ENCODE measurements around the gene TNFRSF18. TPM values are rescaled to one million over a fixed set of nuclear protein-coding genes. Genes with fewer than 3 reads are reported as not detected.
"Not testable (repeated sequence)": the region's sequence is repeated elsewhere in the genome, so short reads cannot be mapped to it uniquely, and the experiment has no call there.

The TNFRSF18 gene
- polyA plus RNA-seq, 1 experiment = 0.40 TPM

DNA sequence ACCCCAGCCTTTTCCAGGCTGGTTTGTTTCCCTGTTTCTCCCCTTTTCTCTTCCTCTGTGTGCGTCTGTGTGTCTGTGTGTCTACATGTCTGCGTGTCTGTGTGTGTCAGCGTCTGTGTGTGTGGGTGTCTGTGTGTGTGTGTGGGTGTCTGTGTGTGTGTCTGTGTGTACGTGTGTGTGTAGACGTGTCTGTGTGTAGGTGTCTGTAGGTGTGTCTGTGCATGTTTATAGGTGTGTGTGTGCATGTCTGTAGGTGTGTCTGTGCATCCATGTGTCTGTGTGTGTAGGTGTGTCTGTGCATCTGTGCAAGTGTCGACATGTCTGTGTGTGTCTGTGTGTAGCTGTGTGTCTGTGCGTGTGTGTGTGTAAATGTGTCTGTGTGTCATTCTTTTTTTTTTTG is 29.5 kb downstream of the TNFRSF18 start:
- ChIA-PET CTCF (no interaction called here), POLR2A (no interaction called here)
- Histone ChIP-seq H3K36me3 (ENCODE audit: control insufficient read depth, insufficient read depth, low read length) (no peaks in the 10 kb centered on the region), H3K4me3 (ENCODE audit: low read depth, low read length) (no peak overlapping the region), H3K27me3 (ENCODE audit: control insufficient read depth, insufficient read depth, low read length) (peaks cover 19% of the 10 kb centered on the region)
- TF ChIP-seq, protein P1, sequence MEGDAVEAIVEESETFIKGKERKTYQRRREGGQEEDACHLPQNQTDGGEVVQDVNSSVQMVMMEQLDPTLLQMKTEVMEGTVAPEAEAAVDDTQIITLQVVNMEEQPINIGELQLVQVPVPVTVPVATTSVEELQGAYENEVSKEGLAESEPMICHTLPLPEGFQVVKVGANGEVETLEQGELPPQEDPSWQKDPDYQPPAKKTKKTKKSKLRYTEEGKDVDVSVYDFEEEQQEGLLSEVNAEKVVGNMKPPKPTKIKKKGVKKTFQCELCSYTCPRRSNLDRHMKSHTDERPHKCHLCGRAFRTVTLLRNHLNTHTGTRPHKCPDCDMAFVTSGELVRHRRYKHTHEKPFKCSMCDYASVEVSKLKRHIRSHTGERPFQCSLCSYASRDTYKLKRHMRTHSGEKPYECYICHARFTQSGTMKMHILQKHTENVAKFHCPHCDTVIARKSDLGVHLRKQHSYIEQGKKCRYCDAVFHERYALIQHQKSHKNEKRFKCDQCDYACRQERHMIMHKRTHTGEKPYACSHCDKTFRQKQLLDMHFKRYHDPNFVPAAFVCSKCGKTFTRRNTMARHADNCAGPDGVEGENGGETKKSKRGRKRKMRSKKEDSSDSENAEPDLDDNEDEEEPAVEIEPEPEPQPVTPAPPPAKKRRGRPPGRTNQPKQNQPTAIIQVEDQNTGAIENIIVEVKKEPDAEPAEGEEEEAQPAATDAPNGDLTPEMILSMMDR (IDR thresholded peaks at IDR 0.05; ENCODE audit: insufficient read depth, low read depth, low read length) = no peak
- DNase-seq (ENCODE audit: low read depth) = no peak

DNA sequence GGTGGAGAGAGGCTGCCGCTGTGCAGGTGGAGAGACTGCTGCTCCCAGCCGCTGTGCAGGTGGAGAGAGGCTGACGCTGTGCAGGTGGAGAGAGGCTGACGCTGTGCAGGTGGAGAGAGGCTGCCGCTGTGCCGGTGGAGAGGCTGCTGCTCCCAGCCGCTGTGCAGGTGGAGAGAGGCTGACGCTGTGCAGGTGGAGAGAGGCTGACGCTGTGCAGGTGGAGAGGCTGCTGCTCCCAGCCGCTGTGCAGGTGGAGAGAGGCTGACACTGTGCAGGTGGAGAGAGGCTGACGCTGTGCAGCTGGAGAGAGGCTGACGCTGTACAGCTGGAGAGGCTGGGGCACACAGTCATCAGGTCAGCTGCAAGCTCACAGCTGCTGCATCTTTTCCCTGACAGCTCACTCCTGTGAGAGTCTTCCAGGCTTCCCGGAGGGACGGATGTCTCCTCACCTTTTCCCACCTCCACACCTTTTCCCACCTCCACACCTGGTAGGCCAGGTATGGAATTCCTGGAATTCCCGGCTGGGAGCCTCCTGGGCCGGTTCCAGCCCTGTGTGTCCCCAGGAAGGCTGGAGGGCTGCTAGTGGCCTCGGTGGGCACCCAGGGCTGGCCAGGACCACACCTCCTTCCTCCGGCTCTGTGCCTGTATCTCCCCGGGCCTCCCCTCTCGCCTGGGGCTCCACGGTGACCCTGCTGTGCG is 30.2 kb downstream of the TNFRSF18 start:
- H3K27me3 ChIP-seq (ENCODE audit: control insufficient read depth, insufficient read depth, low read length) = peaks cover 21% of the 10 kb centered on the region
- H3K36me3 ChIP-seq (ENCODE audit: control insufficient read depth, insufficient read depth, low read length); CTCF ChIA-PET; H3K4me3 ChIP-seq (ENCODE audit: low read depth, low read length); DNase-seq (ENCODE audit: low read depth); POLR2A ChIA-PET: not testable (repeated sequence)

DNA sequence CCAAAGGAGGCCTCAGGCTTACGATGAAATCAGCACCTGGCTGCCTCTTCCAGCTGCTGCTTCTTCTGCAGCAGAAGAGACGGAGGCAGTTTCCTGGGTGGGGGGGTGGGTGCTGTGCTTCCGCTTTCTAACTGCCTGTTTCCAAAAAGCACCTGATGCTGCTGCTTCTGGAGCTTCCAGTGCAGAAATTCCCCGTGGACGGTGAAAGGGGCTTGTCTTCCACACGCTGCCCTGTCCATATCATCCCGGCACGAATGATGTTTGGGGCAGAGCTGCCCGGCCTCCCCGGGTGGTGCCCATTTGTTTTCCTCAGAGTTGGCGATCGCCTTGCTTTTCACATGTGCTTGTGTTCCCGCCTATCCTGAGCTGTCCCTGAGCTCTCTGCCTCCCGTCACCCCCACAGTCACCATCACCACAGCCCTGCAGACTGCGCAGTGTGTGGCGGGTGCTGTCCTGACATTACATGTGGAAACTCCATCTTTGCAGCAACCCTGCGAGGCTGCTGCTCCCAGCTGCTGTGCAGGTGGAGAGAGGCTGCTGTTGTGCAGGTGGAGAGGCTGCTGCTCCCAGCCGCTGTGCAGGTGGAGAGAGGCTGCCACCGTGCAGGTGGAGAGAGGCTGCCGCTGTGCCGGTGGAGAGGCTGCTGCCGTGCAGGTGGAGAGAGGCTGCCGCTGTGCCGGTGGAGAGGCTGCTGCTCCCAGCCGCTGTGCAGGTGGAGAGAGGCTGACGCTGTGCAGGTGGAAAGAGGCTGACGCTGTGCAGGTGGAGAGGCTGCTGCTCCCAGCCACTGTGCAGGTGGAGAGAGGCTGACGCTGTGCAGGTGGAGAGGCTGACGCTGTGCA is 30.9 kb downstream of the TNFRSF18 start:
- TF ChIP-seq, protein P1 (IDR thresholded peaks at IDR 0.05; ENCODE audit: insufficient read depth, low read depth, low read length) = no peak
- Histone ChIP-seq H3K36me3 (ENCODE audit: control insufficient read depth, insufficient read depth, low read length) (no peaks in the 10 kb centered on the region), H3K27me3 (ENCODE audit: control insufficient read depth, insufficient read depth, low read length) (peaks cover 21% of the 10 kb centered on the region), H3K4me3 (ENCODE audit: low read depth, low read length) (no peak overlapping the region)
- ChIA-PET CTCF (no interaction called here), POLR2A (no interaction called here)
- no peak for DNase-seq (ENCODE audit: low read depth)

DNA sequence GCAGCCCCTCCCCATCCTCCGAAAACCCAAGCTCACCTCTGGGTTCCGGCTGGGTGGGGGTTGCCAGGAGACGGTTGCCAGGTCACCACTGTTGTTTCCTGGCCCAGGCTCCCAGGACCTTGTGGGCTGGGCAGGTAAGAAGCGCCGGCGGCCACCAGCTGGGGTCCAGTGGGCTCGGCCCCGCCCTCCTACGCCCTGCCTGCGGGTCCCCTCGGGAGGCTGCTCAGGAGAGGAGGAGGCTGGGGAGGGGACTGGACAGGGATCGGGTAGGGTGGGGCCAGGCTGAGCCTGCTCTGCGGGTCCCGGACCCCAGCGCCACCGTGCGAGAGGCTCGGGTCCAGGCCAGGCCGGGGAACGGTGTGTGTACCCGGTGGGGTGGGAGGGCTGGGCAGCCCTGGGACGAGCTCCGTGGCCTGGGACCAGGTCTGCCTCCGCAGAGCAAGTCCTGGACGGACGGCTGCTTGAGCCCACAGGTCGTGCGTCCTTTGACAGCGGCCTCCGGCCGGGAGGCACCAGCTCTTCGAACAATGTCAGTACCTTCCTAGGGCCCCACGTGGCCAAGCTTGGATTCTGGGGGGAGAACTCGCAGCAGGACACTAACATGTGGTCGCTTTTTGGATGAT is 32.5 kb downstream of the TNFRSF18 start, which contains the start of gene TTLL10:
TTLL10 (plus strand) TSS at position 88 of the 623 bp plus-strand sequence. CDS start 5,336 bp downstream, outside the sequence.
- ChIA-PET CTCF (interaction anchor here (1.1 kb wide), 1 partner anchor 12 kb away, joined by 3 read pairs; no protein-coding TSS in a partner anchor), POLR2A (no interaction called here)
- peaks cover 21% of the 10 kb centered on the region for H3K27me3 ChIP-seq (ENCODE audit: control insufficient read depth, insufficient read depth, low read length)
- TF ChIP-seq, protein P1 (IDR thresholded peaks at IDR 0.05; ENCODE audit: insufficient read depth, low read depth, low read length) = no peak
- H3K36me3 ChIP-seq (ENCODE audit: control insufficient read depth, insufficient read depth, low read length) = no peaks in the 10 kb centered on the region
- no peak within 1 kb of the TSS for H3K4me3 ChIP-seq (ENCODE audit: low read depth, low read length)
- DNase-seq (ENCODE audit: low read depth) = no peak

DNA sequence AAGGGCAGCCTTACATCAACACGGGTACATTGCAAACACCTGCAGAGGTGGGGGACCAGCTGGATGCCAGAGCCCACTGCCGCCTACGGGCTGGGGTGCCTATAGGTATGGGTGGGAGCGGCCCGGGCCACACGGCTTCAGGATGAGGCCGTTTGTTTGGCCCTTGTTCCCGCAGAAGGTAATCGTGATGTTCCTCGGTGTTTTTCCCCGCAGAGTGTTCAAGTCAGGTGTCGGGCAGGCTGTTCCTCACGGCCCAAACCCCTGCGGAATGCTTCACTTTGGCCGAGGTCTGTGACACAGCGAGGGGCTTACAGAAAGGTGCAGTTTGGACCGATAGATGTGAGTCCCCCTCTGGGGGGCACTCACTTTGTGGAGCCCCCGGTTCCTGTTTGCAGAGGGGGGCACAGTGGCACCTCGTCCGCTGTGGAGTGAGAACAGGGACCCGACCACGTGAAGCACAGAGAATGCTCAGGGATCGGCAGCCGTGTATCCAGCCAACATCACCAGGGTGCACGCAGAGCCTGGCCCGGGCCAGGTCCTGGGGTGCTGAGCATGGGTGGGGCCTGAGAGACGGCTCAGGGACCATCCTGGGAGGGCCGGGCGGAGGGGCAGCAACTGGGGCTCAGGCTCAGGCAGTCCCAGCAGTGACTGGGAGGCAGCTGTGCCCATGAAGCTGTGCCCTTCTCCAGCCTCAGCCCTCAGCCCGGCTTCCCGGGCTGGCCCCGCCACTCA is 33.2 kb downstream of the TNFRSF18 start:
- no peak for DNase-seq (ENCODE audit: low read depth)
- Histone ChIP-seq H3K4me3 (ENCODE audit: low read depth, low read length) (no peak overlapping the region), H3K27me3 (ENCODE audit: control insufficient read depth, insufficient read depth, low read length) (peaks cover 21% of the 10 kb centered on the region), H3K36me3 (ENCODE audit: control insufficient read depth, insufficient read depth, low read length) (no peaks in the 10 kb centered on the region)
- TF ChIP-seq, protein P1 (IDR thresholded peaks at IDR 0.05; ENCODE audit: insufficient read depth, low read depth, low read length) = no peak
- ChIA-PET POLR2A (no interaction called here), CTCF (interaction anchor here (1.1 kb wide), 1 partner anchor 12 kb away, joined by 3 read pairs; no protein-coding TSS in a partner anchor)
